Body of pancreas (tissue), 4 donors: Measurements from ENCODE around the gene MGAT5. TPM values are rescaled to one million over a fixed set of nuclear protein-coding genes. Genes with fewer than 3 reads are reported as not detected.

Experiments
- ATAC-seq: fragments of 150-250 bp; one replicate; pipeline ENCODE4 v1.9.1; 2016
- DNase-seq, 4 donors: peaks; one replicate each; pipeline ENCODE4 v3.0.0-alpha.2; 2019
- H3K27ac ChIP-seq, 4 donors: fragments of 200-600 bp; sonication (generic); 1 replicate in 3 of 4; 2 replicates in 1 of 4; pipeline versions ENCODE4 v1.5.1 to v1.6.1; 2016 to 2019; ENCODE audit warnings: mild to moderate bottlenecking in 1 of 4, mixed read lengths in 1 of 4, moderate library complexity in 1 of 4
- H3K27me3 ChIP-seq, 2 donors: fragments of 200-600 bp; sonication (generic); one replicate each; pipeline ENCODE4 v1.6.0; 2016; ENCODE audit warnings: mild to moderate bottlenecking in 1 of 2
- H3K36me3 ChIP-seq, 2 donors: fragments of 200-600 bp; sonication (generic); replicated peaks in 1 of 2; 2 replicates each; pipeline ENCODE4 v1.5.1; 2016; ENCODE audit warnings: low read depth in 2 of 2; ENCODE audit not compliant: insufficient read depth in 1 of 2
- H3K4me1 ChIP-seq: fragments of 200-600 bp; sonication (generic); one replicate; pipeline ENCODE4 v1.6.0; 2016
- H3K4me3 ChIP-seq, 2 donors: fragments of 200-600 bp; sonication (generic); 1 replicate in 1 of 2; 2 replicates in 1 of 2; pipeline ENCODE4 v1.5.1; 2016 to 2019
- H3K9me3 ChIP-seq, 3 donors: fragments of 200-600 bp; sonication (generic); 1 replicate in 2 of 3; 2 replicates in 1 of 3; pipeline ENCODE4 v1.5.1; 2016
- CTCF ChIP-seq, 7 experiments: fragments of 450-650 bp in 4 of 7; fragments of 200-600 bp in 3 of 7; sonication (generic) in 3 of 7; IDR thresholded peaks; one replicate each; pipeline ENCODE4 v1.5.1; 2016 to 2019; ENCODE audit warnings: antibody characterized with exemption in 7 of 7
- POLR2A ChIP-seq, 3 donors: fragments of 450-650 bp; IDR thresholded peaks; one replicate each; pipeline ENCODE4 v1.6.1; 2016; ENCODE audit warnings: antibody characterized with exemption in 3 of 3, mild to moderate bottlenecking in 2 of 3
- WGBS, 2 donors: methylation state at CpG; one replicate each; pipeline ENCODE4 v1.1.5; 2017; 5-methylcytosine and 5-hydroxymethylcytosine counted together
- intact Hi-C: fragments of 100-400 bp; cut with DNase I; formaldehyde crosslinking; loops from one replicate; pipeline ENCODE4 v1.15.1; 2023
- total RNA-seq, 2 donors: library from RNA; depleted of rRNA; stranded (reverse); fragments of >200 nt; gene quantifications; one replicate each; pipeline ENCODE4 v1.1.0, GENCODE V29; 2016

The MGAT5 gene
- total RNA-seq, 2 donors from 2014 or later = 15.8 to 16.3 TPM

- Histone ChIP-seq H3K27me3 (no peaks in the 10 kb centered on the region), H3K4me3 (no peak overlapping the region), H3K9me3 (no peaks in the 10 kb centered on the region), H3K4me1 (peaks cover 42% of the 10 kb centered on the region), H3K36me3 (no peaks in the 10 kb centered on the region), H3K27ac (no peak overlapping the region)
- intact Hi-C loops = no loop called here
- DNase-seq (no peak), ATAC-seq (no peak)
- TF ChIP-seq POLR2A (IDR thresholded peaks at IDR 0.05) = no peak
- no peak for TF ChIP-seq CTCF (IDR thresholded peaks at IDR 0.05)
- WGBS, 2 donors = 83 to 84% methylated on average over 4 of the region's 4 CpGs
Measured at GRCh38 chr2:134235510-134236144, 18.2 kb upstream of the MGAT5 start.

DNA sequence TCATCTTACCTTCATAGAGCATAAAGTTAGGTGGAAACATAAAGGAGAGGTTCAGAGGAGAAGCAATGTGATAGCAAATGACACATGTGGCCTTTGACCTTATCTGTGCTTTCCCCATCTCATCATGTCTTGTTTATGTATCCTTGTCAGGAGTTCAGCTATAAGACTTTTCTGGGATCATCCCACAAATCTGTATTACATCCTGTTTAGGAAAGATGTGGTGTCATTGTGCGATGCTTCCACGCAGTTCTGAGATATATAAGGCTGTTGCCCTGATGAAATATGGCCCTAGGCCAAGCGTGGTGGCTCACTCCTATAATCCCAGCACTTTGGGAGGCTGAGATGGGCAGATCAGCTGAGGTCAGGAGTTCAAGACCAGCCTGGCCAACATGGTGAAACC is 15.5 kb upstream of the MGAT5 start:
- whole genome bisulfite sequencing, 2 donors = 59% methylated on average over 3 of the region's 3 CpGs

DNA sequence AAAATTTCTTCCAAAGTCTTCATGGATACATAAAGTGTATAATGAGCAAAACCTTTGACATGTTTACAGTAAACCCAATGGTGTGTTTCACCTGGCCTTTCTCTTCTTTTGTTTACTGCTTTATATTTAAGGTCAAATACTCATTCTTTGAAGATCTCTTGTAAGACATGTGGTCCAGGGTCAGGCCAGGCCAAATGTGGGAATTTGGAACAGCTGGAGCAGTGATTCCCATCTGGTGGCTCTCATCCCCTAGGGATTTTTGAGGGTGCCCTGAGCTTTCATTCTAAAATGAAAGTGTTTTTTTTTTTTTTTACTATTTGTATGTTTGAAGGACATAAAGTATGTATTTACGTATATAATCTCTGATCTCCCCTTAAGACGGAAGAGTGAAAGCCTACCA is 13.8 kb upstream of the MGAT5 start:
- H3K4me3 ChIP-seq = no peak overlapping the region
- H3K27me3 ChIP-seq = no peaks in the 10 kb centered on the region
- peaks cover 11% of the 10 kb centered on the region for H3K4me1 ChIP-seq
- no peaks in the 10 kb centered on the region for H3K36me3 ChIP-seq
- no peak for ATAC-seq
- 58 to 72% methylated on average over 2 of the region's 2 CpGs for whole genome bisulfite sequencing, 2 donors
- no peak for DNase-seq
- H3K27ac ChIP-seq = no peak overlapping the region
- intact Hi-C loops = loop anchor here (10.0 kb wide), 1 partner anchor 115 kb away; no protein-coding TSS in a partner anchor
- no peaks in the 10 kb centered on the region for H3K9me3 ChIP-seq
- no peak for TF ChIP-seq POLR2A (IDR thresholded peaks at IDR 0.05)
- no peak for TF ChIP-seq CTCF (IDR thresholded peaks at IDR 0.05)

More for the DNA sequence above, 15.5 kb upstream of the MGAT5 start:
- no peak for TF ChIP-seq CTCF (IDR thresholded peaks at IDR 0.05)
- no peak for TF ChIP-seq POLR2A (IDR thresholded peaks at IDR 0.05)
- Histone ChIP-seq H3K27me3 (no peaks in the 10 kb centered on the region), H3K4me3 (no peak overlapping the region), H3K27ac (no peak overlapping the region), H3K36me3 (no peaks in the 10 kb centered on the region), H3K4me1 (peaks cover 27% of the 10 kb centered on the region), H3K9me3 (no peaks in the 10 kb centered on the region)
- no peak for ATAC-seq
- intact Hi-C loops = no loop called here
- no peak for DNase-seq

DNA sequence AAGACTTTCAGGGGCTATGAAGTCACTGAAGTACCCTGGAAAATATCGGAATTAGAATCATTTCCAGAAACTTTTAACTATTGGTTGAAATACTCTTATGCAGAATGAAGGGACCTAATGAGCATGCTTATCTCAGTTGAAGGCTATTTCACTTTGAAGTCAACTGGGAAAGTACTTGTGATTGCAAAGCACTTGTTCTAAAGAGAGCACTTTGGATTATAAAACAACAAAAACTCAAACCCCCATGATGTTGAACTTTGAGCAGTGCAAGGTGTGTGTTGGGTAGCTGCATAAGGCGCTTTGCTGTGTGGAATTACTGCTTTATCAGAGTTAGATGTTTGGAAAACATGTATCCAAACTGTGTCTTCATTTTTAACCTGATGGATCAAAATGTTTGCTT is 12.0 kb upstream of the MGAT5 start:
- no peak for ATAC-seq

More for the DNA sequence above, 12.0 kb upstream of the MGAT5 start:
- no peaks in the 10 kb centered on the region for H3K27me3 ChIP-seq
- H3K9me3 ChIP-seq = no peaks in the 10 kb centered on the region
- no peak for DNase-seq
- no peak overlapping the region for H3K27ac ChIP-seq
- WGBS, 2 donors = 78 to 84% methylated on average over 2 of the region's 2 CpGs
- TF ChIP-seq CTCF (IDR thresholded peaks at IDR 0.05) (no peak), POLR2A (IDR thresholded peaks at IDR 0.05) (no peak)
- no peak overlapping the region for H3K4me3 ChIP-seq
- H3K36me3 ChIP-seq = no peaks in the 10 kb centered on the region
- intact Hi-C loops = loop anchor here (10.0 kb wide), 1 partner anchor 117 kb away; no protein-coding TSS in a partner anchor
- H3K4me1 ChIP-seq = peaks cover 15% of the 10 kb centered on the region
